Ishikawa (cell line): ENCODE data around the gene COG6.

Experiments
- CEBPB ChIP-seq: IDR thresholded peaks from 2 replicates; pipeline ENCODE4 v1.6.1; 2012
- CREB1 ChIP-seq: IDR thresholded peaks from 2 replicates; pipeline ENCODE4 v1.6.1; 2012; ENCODE audit warnings: low read depth
- EGR1 ChIP-seq: IDR thresholded peaks from 2 replicates; pipeline ENCODE4 v1.6.1; 2012
- EP300 ChIP-seq: IDR thresholded peaks from 2 replicates; pipeline ENCODE4 v1.6.1; 2012; ENCODE audit warnings: borderline replicate concordance
- FOXM1 ChIP-seq: IDR thresholded peaks from 2 replicates; pipeline ENCODE4 v1.6.1; 2012; ENCODE audit warnings: low read depth, borderline replicate concordance
- MAX ChIP-seq: IDR thresholded peaks from 2 replicates; pipeline ENCODE4 v1.6.1; 2012
- NFIC ChIP-seq: IDR thresholded peaks from 2 replicates; pipeline ENCODE4 v1.6.1; 2012
- RAD21 ChIP-seq: IDR thresholded peaks from 2 replicates; pipeline ENCODE4 v1.6.1; 2012; ENCODE audit warnings: low read depth
- REST ChIP-seq: IDR thresholded peaks from 2 replicates; pipeline ENCODE4 v1.6.1; 2012; ENCODE audit warnings: low read depth, mild to moderate bottlenecking
- TAF1 ChIP-seq: IDR thresholded peaks from 2 replicates; pipeline ENCODE4 v1.6.1; 2012; ENCODE audit warnings: low read depth, mild to moderate bottlenecking
- TCF12 ChIP-seq: IDR thresholded peaks from 2 replicates; pipeline ENCODE4 v1.6.1; 2012; ENCODE audit warnings: low read depth
- TEAD4 ChIP-seq: IDR thresholded peaks from 2 replicates; pipeline ENCODE4 v1.6.1; 2012
- YY1 ChIP-seq: IDR thresholded peaks from 2 replicates; pipeline ENCODE4 v1.6.1; 2012; ENCODE audit warnings: low read depth
- ZBTB7A ChIP-seq: IDR thresholded peaks from 2 replicates; pipeline ENCODE4 v1.6.1; 2012; ENCODE audit warnings: low read depth
- TF ChIP-seq, protein P1 (sequence below): IDR thresholded peaks from 2 replicates; pipeline ENCODE4 v1.6.1; 2012

Gene COG6

DNA sequence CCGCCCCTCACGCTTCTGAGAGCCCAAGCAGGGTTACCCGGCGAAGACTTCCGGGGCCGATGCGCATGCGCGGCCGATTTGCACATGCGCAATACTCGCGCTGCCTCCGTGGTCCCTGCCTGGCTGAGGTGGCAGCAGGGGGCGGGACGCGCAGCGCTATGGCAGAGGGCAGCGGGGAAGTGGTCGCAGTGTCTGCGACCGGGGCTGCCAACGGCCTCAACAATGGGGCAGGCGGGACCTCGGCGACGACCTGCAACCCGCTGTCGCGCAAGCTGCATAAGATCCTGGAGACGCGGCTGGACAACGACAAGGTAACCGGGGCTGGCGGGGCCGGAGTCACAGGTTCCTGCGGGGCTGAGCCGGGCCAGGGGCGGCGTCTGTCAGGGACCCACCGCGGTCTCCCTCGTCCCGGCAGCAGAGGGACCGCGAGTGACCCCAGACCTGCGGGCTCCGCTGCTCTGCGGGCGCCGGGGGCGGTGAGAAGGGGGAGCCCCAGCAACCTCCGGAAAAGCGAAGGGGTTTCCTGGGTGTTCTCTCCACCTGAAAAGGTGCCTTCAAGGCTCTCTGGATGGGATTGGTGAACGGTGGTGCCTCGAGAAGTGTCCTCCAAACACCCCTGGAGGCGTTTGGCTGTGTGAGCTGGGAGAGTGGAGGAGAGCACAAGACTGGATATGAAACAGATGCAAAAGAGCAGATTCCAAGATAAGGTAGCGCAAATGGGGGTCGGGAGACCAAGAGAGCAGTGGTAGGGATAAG is at the start of gene COG6:
COG6 (plus strand) TSS at position 94 of the 756 bp plus-strand sequence; CDS start at position 159, 65 bp downstream.
- no peak for TF ChIP-seq CEBPB
- TF ChIP-seq YY1: peak; percentile 78
- no peak for TF ChIP-seq CREB1
- TF ChIP-seq TCF12: peak; percentile 52; the same call in 1 of the 2 replicates
- no peak for TF ChIP-seq FOXM1
- peak; percentile 90 for TF ChIP-seq ZBTB7A
- no peak for TF ChIP-seq REST
- no peak for TF ChIP-seq EGR1
- TF ChIP-seq MAX: peak; percentile 67; the same call in 1 of the 2 replicates
- no peak for TF ChIP-seq NFIC
- TF ChIP-seq, protein P1, sequence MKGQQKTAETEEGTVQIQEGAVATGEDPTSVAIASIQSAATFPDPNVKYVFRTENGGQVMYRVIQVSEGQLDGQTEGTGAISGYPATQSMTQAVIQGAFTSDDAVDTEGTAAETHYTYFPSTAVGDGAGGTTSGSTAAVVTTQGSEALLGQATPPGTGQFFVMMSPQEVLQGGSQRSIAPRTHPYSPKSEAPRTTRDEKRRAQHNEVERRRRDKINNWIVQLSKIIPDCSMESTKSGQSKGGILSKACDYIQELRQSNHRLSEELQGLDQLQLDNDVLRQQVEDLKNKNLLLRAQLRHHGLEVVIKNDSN: no peak
- peak; percentile 86 for TF ChIP-seq TAF1
- TF ChIP-seq EP300: no peak
- no peak for TF ChIP-seq TEAD4
- TF ChIP-seq RAD21: no peak

GRCh38 chr13:39605677-39606320 is 49.7 kb upstream of the COG6 start:
- TF ChIP-seq CREB1 (no peak), RAD21 (no peak), EP300 (no peak), EGR1 (no peak), TCF12 (no peak), FOXM1 (no peak), CEBPB (no peak)

- TF ChIP-seq REST (no peak), FOXM1 (no peak), EGR1 (no peak), TEAD4 (no peak), TCF12 (no peak), RAD21 (no peak), ZBTB7A (no peak), YY1 (no peak), MAX (no peak), CREB1 (no peak), NFIC (no peak), EP300 (no peak), CEBPB (no peak), TAF1 (no peak)
- TF ChIP-seq, protein P1: no peak
Measured at GRCh38 chr13:39607876-39608275, 47.6 kb upstream of the COG6 start.

DNA sequence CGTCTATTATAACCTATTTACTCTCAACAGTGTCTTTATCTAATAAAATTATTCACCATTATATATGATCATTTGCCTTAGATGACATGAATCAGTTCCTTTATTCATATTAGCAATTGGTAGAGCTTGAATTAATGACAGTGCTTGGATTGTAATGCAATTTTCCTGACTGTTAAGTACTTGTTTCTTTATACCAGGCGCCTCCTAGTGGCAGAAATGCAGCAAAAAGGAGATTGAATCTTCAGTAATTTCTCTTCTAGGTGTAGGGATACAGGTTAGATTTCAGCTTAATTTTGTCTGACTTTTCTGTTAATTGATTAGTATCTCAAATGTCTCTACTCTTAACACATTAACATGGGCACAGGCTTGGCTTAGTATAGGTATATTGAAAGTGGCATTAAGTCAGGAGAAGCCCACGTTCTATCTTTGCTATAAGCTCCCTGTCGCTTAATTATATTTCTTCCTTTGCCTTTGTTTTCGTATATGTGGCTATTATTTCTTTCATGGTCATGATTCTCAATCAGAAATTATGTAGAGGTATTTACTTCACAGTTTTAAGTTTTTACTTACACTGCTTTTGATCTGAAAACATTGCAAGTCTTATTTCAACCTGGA is 43.3 kb upstream of the COG6 start:
- TF ChIP-seq CEBPB: no peak
- TF ChIP-seq FOXM1: no peak
- TF ChIP-seq ZBTB7A: no peak
- peak; percentile 95 for TF ChIP-seq TEAD4
- TF ChIP-seq CREB1: no peak
- TF ChIP-seq YY1: no peak
- no peak for TF ChIP-seq NFIC
- TF ChIP-seq TCF12: no peak
- TF ChIP-seq TAF1: no peak
- TF ChIP-seq EP300: no peak
- no peak for TF ChIP-seq MAX
- peak; percentile 80 for TF ChIP-seq RAD21
- TF ChIP-seq EGR1: no peak
- TF ChIP-seq, protein P1: no peak
- TF ChIP-seq REST: no peak
